Activated CD4-positive, alpha-beta memory T cell treated with anti-CD3 and anti-CD28 coated beads for 36 hours (primary cell): ENCODE data around the gene HEATR9. TPM values are rescaled to one million over a fixed set of nuclear protein-coding genes. Genes with fewer than 3 reads are reported as not detected.

Source experiments
- total RNA-seq, 2 experiments: library from RNA; stranded (reverse); gene quantifications; one replicate each; pipeline ENCODE4 v1.2.3, GENCODE V29; 2021

Gene HEATR9
- total RNA-seq, 2 experiments from 2014 or later = 0.24 to 0.27 TPM

Other genes starting within 250 kb of the HEATR9 start
- under 1 TPM; 0.26 to 0.73 TPM for gene RASL10B, start 137.3 kb downstream of the HEATR9 start, total RNA-seq
- gene GAS2L2, start 115.7 kb downstream of the HEATR9 start, total RNA-seq = not detected
- not detected for gene C17orf50, start 108.0 kb downstream of the HEATR9 start, total RNA-seq
- not detected for gene MMP28, start 73.2 kb downstream of the HEATR9 start, total RNA-seq
- gene TAF15, start 59.4 kb downstream of the HEATR9 start, total RNA-seq = 100 to 1,000 TPM; 269 to 271 TPM
- 100 to 1,000 TPM; 120 to 133 TPM for gene CCL5, start 11.5 kb upstream of the HEATR9 start, total RNA-seq
- 10 to 100 TPM; 10.4 to 10.6 TPM for gene RDM1, start 61.9 kb upstream of the HEATR9 start, total RNA-seq
- gene LYZL6, start 74.8 kb upstream of the HEATR9 start, total RNA-seq = not detected
- not detected for gene CCL16, start 112.6 kb upstream of the HEATR9 start, total RNA-seq
- not detected for gene CCL14, start 117.8 kb upstream of the HEATR9 start, total RNA-seq
- not detected for gene CCL15, start 132.7 kb upstream of the HEATR9 start, total RNA-seq
- gene CCL23, start 149.1 kb upstream of the HEATR9 start, total RNA-seq = not detected
- under 1 TPM in 1 of 2 experiments, not detected in 1; 0.52 TPM for gene CCL18, start 195.4 kb upstream of the HEATR9 start, total RNA-seq
- gene CCL3, start 221.3 kb upstream of the HEATR9 start, total RNA-seq = 100 to 1,000 TPM; 981 to 989 TPM
- 100 to 1,000 TPM; 917 to 966 TPM for gene CCL4, start 234.9 kb upstream of the HEATR9 start, total RNA-seq